Non-pigmented ciliary epithelial cell (primary cell): ENCODE measurements around the gene SRP68.

Experiments used
- DNase-seq: peaks from one replicate; pipeline ENCODE4 v3.0.0-alpha.2; 2010; ENCODE audit warnings: low read depth

The SRP68 gene

DNA sequence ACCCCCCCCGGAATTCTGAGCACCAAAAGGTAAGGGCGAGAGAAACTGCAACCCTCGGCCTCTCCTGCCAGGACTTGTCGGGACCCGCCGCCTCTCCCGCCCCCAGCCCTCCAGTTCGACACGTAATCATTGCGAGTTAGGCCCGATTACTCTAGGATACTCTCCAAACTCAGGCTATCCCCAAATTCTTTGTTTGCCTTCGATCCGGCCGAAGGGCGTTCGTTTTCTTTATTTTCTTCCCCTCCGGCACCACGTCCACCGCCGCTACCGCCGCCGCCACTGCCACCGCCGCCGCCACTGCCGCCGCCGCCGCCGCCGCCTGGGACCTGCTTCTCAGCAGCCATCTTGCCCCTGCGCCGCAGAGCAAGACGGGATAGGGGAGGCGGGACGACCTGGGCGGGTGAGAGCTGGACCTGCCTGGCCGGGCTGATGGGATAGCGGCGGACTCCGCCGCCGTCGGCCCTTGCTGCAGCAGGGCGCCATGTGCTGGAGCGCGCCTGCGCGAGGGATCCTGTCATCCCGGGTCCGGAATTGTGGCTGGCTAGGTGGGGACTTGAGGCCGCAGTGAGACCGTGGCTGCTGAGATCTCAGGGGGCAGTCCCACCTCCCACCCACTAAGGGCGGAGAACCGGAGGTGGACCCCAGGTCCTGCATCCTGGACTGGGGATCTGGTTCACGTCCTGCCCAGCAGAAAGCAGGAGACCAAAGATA, at the start of gene SRP68:
TSS of gene SRP68 (minus strand) at position 370 of the 711 bp plus-strand sequence. CDS start at position 344, 26 bp downstream.
- peak; percentile 68 for DNase-seq

DNA sequence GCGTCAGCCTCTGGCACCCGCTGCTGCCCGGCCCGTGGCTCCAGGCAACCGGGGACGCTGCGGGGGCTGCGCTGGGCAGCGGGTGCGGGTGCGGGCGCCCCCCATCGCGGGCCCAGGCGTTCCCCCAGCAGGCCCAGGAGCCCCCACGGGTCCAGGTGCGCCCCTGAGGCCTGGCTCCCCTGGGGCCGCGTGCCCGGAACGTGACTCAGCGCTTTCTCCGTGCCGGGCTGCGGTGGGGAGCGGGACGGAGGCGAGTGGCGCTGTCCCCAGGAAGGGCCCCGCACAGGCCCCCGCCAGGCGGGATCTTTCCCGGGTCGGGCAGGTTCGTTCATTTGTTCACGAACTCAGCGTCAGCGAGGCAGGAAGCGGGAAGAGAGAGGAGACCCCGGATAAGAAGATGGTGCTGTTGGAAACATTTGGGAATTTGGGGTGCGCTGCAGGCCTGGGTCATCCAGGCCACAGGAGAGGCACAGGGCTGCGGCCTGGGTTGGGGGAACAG, 49.7 kb upstream of the SRP68 start:
- no peak for DNase-seq

DNA sequence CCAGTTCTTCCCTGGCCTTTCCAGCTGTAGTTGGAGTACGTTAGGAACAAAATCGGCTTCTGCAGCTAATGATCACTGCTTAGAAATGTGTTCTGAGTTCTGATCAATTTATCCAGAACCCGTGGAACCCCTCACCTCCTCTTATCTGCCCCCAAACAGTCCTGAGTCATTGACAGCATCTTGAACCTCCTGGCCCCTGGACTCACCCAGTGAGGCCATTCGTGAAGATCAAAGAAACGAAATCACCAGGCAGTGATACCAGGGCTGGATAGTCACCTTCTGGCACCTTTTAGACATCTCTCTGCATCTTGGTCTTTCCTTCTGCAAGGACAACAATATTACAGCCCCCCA, 48.3 kb upstream of the SRP68 start:
- no peak for DNase-seq

DNA sequence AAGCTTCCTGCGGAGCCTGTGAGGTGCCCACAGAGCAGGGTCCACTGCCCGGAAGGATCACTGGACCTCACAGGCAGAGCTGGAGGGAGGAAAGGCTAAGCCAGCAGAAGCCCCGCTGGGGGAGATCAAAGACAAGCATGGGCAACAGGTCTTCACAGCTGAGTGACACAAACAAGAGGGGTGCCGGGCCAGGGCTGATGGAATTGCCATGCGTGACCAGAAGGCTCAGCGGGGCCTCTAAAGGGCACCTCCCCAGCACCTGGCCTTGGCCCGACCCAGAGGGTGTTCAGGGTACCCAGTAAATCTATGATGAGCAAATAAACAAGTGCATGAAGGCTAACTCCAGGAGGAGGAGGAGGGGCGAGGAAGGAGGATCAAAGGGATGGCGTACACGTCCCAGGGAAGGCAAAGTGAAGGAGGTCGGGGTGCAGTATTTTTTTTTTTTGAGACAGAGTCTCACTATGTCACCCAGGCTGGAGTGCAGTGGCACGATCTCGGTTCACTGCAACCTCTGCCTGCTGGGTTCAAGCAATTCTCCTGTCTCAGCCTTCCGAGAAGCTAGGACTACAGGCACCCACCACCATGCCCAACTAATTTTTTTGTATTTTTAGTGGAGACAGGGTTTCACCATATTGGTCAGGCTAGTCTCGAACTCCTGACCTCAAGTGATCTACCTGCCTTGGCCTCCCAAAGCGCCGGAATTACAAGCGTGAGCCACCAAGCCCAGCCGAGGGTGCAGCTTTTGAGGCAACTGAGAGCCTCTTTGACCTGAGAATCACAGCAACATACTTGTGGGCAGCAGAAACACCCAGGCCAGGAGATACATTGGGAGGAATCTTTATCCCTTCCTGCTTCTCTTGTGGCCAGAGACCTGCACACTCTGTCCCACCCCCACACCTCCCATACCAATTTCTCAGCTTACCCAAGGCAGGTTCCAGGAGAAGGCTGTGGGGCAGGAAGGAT, 47.4 kb upstream of the SRP68 start:
- DNase-seq, result no peak

DNA sequence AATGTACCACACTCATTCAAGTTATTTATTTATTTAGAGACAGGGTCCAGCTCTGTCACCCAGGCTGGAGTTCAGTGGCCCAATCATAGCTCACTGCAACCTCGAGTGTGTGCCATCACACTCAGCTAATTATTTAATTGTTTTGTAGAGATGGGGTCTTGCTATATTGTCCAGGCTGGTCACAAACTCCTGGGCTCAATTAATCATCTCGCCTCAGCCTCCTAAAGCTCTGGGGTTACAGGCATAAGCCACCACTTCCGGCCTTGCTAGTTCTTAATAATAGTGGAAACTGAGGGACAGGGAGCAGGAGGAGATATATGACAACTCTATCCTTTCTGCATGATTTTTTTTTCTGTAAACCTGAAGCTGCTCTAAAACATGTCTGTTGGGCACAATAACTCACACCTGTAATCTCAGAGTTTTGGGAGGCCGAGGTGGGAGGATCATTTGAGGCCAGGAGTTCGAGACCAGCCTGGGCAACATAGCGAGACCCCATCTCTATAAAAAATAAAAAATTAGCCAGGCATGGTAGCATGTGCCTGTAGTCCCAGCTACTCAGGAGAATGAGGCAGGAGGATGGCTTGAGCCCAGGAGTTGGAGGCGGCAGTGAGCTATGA, 42.9 kb upstream of the SRP68 start:
- no peak for DNase-seq

DNA sequence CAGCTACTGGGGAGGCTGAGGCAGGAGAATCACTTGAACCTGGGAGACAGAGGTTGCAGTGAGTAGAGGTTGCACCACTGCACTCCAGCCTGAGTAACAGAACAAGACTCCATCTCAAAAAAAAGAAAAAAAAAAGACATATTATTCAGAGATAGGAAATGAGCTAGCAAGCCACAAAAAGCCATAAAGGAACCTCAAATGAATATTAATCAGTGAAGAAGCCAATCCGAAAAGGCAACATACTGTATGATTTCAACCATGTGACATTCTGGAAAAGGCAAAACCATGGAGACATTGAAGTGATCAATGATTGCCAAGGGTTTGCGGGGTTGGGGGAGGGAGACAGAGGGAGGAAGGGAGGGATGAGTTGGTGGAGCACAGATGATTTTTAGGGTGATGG, 39.6 kb upstream of the SRP68 start:
- no peak for DNase-seq

DNA sequence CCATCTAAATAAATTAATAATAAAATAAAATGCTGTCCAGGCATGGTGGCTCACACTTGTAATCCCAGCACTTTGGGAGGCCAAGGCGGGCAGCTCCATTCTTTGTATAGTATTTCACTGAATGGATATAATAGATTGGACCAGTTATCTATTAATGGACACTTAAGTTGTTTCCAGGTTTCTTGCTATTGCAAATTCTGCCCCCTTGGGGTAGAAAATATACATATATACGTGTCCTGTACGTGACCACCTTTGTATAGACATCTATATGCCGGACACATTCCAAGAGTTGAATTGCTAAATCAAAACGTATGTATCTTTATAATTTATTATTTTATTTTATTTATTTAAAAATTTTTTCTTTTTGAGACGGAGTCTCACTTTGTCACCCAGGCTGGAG, 35.2 kb upstream of the SRP68 start:
- no peak for DNase-seq

DNA sequence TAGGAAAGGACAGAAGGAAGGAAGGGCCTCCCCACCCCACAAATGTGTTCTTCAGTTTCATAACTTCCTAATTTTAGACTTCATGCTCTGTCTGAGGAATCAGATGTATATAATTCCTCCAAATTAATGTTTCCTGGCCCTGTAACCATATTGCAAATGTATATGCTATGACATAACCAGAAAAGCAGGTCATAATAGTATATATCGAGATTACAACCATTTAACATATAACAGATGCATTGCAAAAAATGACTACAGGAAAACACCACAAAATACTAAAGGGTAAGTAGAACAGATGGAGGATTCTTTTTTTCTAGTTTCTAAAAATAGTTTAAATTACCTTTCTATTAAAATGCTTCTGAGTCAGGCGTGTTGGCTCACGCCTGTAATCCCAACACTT, 34.4 kb upstream of the SRP68 start:
- no peak for DNase-seq

DNA sequence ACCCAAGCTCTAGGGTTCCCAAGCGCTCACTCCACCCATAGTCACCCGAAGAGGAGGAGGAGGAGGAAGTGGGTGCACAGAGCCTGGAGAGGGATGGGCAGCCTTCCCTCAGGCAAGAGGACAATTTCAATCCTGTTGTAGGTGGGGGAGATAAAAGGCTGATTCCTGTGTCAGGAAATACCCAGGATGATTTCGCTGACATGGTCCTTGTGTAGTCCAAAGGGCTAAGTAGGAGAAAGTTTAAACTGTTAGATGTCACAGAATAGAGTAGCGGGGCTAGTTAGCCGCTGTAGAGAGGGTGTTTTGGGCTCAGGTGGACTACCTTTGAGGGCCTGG, 32.5 kb upstream of the SRP68 start:
- no peak for DNase-seq

DNA sequence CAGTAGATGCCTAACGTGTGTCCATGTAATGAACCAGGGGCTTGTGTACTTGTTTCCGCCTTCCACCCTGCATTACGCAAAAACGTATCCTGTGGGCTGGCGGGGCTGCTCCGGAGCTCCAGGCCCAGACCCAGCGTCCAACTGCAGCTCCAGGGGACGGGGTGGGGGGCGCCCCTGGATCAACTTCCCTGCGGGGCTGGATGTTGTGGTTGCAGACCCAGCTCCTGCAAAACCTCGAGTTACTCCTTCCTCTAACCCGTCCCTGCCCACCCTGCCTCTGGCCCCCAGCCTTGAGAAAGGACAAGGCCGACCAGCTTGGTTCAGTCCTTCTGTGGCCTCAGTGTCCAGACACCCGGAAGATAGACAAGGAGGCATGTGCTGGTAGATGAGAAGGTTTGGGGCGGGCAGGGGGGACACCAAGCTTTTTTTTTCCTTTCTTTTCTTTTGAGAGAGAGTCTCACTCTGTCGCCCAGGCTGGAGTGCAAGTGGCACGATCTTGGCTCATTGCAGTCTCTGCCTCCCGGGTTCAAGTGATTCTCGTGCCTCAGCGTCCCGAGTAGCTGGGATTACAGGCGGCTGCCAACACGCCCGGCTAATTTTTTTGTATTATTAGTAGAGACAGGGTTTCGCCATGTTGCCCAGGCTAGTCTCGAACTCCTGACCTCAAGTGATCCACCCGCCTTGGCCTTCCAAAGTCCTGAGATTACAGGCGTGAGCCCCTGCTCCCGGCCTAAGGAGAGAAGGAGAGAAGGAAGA, 32.0 kb upstream of the SRP68 start:
- DNase-seq, result no peak

DNA sequence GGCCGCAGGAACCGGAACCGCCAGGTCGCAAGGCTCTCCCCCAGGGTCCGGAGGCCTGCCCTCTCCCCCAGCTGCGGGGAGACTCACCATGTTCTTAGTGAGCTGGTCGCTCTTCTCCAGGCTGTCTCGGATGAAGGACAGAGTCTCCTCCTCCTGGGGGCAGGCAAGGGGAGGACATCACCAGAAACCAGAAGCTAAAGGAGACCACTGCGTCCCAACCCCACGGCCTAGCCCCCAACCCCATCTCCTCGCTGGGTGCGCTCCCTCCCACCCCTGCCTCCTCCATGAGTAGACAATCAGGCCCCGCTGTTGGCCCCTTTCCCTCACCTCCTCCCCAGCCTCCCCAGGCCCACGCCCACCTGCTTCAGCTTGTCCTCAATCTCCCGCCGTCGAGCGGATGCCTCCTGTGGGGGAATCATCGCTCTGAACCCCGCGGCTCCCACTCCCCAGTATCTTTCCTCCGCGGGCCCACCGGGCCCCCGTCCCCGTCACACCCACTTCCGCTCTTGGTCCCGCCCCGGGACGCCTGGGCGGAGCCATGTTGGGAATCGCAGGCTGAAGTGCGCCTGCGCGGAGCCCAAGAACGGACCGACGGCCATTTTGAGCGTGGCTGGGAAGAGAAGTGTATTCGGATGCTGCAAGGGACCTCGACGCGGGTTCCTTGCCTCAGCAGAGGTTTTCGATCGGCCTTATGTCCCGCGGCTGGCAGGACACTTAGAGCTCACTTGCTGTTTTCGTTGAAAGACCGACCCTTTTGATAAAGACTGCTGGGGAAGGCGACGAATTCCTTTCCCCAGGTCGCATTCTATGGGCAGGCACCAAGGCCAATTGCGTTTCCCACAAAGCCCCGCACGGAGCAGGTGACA, 31.2 kb upstream of the SRP68 start, which contains the start of gene EXOC7:
TSS of gene EXOC7 (minus strand) at position 514 of the 866 bp plus-strand sequence. CDS start at position 419, 95 bp downstream.
- DNase-seq, result peak; percentile 42

DNA sequence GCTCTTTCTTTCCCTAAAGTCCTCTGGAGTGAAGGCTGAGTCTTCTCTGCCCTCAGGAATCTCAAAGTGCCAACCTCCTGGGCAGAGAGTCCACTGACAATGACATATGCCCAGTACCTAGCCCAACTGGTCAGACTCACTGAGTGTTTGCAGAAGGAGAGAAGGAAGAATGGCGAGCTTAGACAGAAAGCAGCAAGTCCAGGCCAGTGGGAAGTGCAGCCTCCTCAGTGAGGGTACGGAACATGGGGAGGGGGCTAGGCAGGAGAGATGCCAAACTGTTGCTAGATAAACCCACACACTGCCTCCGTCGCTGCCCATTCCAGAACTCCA, 30.6 kb upstream of the SRP68 start:
- no peak for DNase-seq

DNA sequence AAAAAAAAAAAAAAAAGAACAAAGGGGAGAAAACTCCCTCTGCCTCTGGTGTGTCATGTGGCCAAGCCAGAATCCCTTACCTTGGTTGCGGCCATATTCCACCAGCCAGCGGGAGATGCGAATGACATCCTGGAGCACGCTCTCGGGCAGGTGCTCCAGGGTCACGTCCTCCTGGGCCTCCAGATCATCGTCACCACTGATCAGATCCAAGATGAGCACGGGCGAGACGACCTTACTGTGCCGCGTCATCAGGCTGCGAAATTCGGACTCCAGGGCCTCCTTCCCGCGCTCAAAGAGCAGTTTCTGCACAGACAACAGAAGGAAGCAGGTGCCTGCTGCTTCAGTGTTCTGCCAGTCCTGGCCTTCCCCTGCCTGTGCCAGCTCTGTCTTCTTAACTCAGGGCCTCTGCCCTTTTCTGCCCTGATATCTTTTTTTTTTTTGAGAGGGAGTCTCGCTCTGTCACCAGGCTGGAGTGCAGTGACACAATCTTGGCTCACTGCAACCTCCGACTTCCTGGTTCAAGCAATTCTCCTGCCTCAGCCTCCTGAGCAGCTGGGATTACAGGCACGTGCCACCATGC, 25.5 kb upstream of the SRP68 start:
- DNase-seq, result no peak

DNA sequence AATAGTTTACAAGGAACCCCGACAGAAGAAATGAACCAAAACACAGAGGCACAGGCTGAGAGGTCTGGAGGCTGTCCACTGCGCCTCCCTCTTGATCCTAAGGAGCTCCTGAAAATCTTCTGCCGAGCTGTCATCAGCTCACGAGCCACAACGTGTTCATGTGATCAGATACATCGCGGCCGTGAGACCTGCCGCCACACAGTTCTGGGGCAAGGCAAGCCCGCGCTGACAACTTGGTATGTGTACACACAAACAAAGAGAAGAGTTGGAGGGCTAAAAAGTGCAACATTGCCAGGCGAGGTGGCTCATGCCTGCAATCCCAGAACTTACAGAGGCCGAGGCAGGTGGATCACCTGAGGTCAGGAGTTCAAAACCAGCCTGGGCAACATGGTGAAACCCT, 23.6 kb upstream of the SRP68 start:
- no peak for DNase-seq

DNA sequence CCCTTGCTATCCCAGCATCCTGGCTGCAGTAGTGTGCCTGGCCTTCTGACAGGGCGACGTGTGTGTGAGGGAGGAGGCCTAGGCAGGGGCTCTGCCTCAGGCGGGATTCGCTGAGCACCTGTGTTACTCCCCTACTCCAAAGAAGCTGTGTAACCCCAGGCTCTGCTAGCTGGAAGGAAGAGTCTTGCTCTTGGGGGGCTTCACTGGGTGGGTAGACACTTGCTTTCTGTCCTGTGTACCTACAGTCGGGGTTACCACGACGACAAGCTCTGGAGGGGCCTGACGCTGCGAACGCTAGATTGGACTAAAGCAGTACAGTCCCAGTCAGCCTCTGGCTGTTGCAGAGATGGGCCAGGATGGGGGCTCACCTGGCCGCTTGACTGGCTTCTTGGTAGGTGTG, 21.7 kb upstream of the SRP68 start:
- no peak for DNase-seq

DNA sequence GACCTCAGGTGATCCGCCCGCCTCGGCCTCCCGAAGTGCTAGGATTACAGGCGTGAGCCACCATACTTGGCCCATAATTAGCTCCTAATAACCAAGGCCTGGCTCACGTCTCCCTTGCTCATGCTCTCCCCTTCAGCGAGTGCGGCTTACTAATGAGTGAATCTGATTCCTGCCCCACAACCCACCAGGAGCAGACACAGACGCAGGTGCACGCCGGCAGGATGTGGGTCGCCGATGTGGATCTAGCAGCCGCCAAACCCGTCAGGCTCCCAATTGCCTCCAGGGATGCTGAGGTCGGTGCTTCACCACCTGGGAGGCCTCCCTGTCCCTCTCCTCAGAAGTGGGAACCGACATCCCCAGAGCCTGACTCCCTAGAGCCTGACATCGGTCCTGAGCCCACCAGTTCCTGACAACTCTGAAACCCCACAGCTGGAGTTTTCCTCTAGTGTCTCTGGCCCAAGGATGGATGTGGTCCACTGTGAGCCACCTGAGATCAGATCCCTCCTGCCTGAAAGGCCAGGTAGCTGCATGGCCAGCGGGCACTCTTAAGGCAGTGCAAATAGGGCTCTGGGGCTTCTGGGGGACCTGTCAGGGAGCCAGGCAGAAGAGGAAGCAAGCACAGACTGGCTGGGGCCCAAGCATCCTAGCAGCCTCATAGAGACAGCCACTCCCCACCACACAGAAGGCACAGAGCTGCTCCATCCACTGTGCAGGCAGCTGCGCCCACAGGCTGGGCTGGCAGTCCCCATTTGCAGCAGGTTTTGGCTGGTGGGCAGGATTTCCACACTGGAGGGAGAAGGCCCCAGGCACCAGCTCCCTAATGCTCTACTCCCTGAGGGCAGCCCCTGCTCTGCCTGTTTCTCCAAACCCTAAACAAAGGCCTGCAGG, 20.5 kb upstream of the SRP68 start:
- no peak for DNase-seq

DNA sequence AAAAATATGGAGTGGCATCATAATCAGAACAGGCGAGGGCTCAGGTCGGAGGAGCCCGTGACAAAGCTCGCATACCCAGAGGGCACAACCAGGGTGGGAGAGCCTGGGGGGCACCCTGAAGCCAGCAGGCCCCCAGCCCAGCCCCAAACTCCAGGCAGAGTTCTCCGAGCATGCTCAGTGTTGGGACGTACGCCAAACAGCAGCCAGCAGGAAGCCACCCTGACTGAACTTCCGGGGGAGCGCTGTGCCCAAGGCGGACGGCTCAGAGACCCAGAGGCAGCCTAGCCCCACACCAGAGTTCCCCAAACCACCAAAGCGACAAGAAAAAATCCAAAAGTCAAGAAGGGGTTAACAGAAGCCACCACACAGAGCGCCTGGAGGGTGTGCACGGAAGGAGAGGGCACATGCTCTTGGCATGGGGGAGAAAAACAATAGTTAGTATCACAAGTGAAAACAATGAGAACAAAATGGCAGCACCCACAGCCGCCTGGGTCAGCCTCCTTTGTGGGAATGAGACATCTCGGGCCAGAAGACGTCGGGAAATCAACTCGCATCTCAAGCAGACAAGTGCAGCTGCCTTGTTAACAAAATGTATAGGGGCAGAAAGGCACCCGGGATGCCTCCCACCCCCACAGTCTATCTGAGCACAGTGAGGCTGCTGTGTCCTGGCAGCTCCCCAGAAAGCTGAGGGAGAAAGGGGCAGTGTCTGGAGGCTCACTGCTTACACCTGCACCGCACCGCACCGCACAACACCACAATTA, 19.4 kb upstream of the SRP68 start:
- no peak for DNase-seq

DNA sequence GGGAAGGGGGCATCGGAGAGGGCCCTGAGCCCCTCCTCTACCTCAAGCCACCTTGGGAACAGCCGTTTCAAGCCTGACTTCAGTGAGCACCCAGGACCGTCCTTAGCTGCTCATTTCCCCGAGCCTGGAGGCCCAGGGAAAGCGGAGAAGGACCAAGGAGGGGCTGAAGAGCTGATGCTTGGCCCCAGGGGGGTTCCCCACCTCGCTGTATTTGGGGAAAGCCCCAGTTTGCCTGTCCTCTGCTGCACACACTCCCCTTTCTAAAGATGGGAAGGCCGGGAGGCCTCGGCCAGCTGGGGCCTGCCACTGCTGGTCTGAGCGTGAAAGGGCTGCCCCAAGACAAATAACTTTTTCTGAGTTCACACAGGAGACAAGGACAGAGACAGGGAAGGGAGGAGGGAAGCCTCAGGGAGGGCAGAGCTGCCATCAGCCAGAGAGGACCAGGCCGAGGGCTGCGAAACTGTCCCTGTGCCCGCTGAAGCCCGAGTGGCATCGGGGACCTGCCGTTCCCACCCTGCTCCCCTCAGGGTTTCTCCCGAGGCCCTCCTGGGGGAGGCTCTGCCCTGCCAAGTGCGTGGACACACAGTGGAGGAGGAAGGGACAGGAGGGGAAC, 18.3 kb upstream of the SRP68 start:
- no peak for DNase-seq
